ENCODE data around the gene UPF3A.

DNA sequence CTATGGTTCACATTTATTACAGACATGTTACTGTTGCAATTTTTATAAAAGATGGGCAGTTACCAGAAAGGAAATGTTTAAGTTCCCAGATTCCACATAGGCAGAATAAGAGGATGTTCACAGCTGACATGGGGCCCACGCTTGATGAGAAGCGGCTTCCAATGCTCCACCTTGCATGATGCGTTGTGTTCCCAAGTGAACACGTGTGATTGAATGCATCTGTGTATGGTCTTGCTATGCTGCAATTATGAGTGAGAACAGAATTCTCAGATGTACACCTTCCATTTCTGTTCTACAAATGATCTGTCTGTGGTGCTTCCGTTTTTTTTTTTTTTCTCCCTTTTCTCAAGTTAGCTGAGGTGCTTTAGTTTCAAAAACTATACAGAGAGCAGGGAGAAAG lies 15.5 kb downstream of the UPF3A start:
- TF ChIP-seq MAX (IDR thresholded peaks at IDR 0.05) = no peak
- no peak for TF ChIP-seq CEBPB (IDR thresholded peaks at IDR 0.05)
- no peak for TF ChIP-seq ZFP36 (IDR thresholded peaks at IDR 0.05; ENCODE audit: borderline replicate concordance, partially characterized antibody)
- no peak for TF ChIP-seq POLR2A (IDR thresholded peaks at IDR 0.05; ENCODE audit: low read length)
- no peak for TF ChIP-seq CTCF (IDR thresholded peaks at IDR 0.05)
- no peak for TF ChIP-seq FOSL2 (IDR thresholded peaks at IDR 0.05)
- TF ChIP-seq FOSL2 (CRISPR knock-in tag; IDR thresholded peaks at IDR 0.05) = no peak
- TF ChIP-seq, protein P1, sequence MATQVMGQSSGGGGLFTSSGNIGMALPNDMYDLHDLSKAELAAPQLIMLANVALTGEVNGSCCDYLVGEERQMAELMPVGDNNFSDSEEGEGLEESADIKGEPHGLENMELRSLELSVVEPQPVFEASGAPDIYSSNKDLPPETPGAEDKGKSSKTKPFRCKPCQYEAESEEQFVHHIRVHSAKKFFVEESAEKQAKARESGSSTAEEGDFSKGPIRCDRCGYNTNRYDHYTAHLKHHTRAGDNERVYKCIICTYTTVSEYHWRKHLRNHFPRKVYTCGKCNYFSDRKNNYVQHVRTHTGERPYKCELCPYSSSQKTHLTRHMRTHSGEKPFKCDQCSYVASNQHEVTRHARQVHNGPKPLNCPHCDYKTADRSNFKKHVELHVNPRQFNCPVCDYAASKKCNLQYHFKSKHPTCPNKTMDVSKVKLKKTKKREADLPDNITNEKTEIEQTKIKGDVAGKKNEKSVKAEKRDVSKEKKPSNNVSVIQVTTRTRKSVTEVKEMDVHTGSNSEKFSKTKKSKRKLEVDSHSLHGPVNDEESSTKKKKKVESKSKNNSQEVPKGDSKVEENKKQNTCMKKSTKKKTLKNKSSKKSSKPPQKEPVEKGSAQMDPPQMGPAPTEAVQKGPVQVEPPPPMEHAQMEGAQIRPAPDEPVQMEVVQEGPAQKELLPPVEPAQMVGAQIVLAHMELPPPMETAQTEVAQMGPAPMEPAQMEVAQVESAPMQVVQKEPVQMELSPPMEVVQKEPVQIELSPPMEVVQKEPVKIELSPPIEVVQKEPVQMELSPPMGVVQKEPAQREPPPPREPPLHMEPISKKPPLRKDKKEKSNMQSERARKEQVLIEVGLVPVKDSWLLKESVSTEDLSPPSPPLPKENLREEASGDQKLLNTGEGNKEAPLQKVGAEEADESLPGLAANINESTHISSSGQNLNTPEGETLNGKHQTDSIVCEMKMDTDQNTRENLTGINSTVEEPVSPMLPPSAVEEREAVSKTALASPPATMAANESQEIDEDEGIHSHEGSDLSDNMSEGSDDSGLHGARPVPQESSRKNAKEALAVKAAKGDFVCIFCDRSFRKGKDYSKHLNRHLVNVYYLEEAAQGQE (IDR thresholded peaks at IDR 0.05) = no peak
- TF ChIP-seq EP300 (IDR thresholded peaks at IDR 0.05) = no peak
- no peak for TF ChIP-seq RNF2 (IDR thresholded peaks at IDR 0.05; ENCODE audit: borderline replicate concordance, low read depth)
- no peak for TF ChIP-seq E2F6 (IDR thresholded peaks at IDR 0.05; ENCODE audit: borderline replicate concordance, low read depth)

All from A549 (cell line).